ENCODE measurements around the gene LRP6. TPM values are rescaled to one million over a fixed set of nuclear protein-coding genes. Genes with fewer than 3 reads are reported as not detected.

Gene LRP6
- total and polyA plus RNA-seq, 2 experiments from 2014 or later: 29.1 to 73.8 TPM

DNA sequence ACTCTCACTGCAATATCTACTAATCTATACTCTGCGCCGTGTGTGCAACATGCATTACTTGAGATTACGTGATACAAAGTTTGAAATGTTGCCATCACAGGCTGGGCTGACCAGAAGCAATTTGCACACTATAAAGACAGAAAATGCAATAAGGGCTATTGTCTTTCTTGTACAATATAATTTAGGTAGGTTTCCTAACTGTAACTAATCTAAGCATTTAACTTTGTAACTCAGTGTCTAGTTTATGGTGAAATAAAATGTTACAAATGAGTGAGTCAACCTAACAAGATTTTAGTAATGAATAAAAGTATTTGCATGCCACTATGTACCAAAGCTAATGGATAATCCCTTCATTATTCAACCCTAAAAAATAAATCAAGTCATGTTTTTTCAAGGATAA is 57.8 kb downstream of the LRP6 start:
- no peaks in the 10 kb centered on the region for H3K36me3 Mint-ChIP-seq (ENCODE audit: low read depth)
- Histone ChIP-seq H4K20me1 (replicated peaks; ENCODE audit: insufficient read depth) (peaks cover 13% of the 10 kb centered on the region), H3K27ac (ENCODE audit: low read depth) (no peak overlapping the region), H3K9me2 (ENCODE audit: insufficient read depth) (no peaks in the 10 kb centered on the region), H3F3A (replicated peaks; ENCODE audit: low read depth) (no peaks in the 10 kb centered on the region), H3K79me2 (replicated peaks; ENCODE audit: insufficient read depth) (peaks cover 100% of the 10 kb centered on the region), H3K36me3 (ENCODE audit: insufficient read depth) (no peaks in the 10 kb centered on the region), H3K4me3 (no peak overlapping the region), H2AFZ (no peak overlapping the region), H3K27me3 (ENCODE audit: insufficient read depth) (no peaks in the 10 kb centered on the region), H3K4me2 (no peak overlapping the region), H3K4me1 (ENCODE audit: insufficient read depth) (peaks cover 2% of the 10 kb centered on the region; the same call in 1 of the 2 replicates)
- no peaks in the 10 kb centered on the region for H3K9me3 Mint-ChIP-seq
- no peaks in the 10 kb centered on the region for H3K27me3 Mint-ChIP-seq (ENCODE audit: insufficient read depth, low read depth, poor library complexity)
- no peak for DNase-seq (ENCODE audit: low spot score)
- TF ChIP-seq EZH2phosphoT487 (IDR thresholded peaks at IDR 0.05; ENCODE audit: unreplicated experiment) (no peak), JUNB (IDR thresholded peaks at IDR 0.05; ENCODE audit: unreplicated experiment) (no peak), STAT1 (IDR thresholded peaks at IDR 0.05; ENCODE audit: unreplicated experiment) (no peak), ZNF114 (CRISPR knock-in tag; IDR thresholded peaks at IDR 0.05) (no peak), CREB1 (CRISPR knock-in tag; IDR thresholded peaks at IDR 0.05; ENCODE audit: low read depth) (no peak), ZNF331 (CRISPR knock-in tag; IDR thresholded peaks at IDR 0.05; ENCODE audit: low read depth) (no peak), POLR2AphosphoS5 (IDR thresholded peaks at IDR 0.05; ENCODE audit: low read depth) (no peak)
- TF ChIP-seq, protein P1, sequence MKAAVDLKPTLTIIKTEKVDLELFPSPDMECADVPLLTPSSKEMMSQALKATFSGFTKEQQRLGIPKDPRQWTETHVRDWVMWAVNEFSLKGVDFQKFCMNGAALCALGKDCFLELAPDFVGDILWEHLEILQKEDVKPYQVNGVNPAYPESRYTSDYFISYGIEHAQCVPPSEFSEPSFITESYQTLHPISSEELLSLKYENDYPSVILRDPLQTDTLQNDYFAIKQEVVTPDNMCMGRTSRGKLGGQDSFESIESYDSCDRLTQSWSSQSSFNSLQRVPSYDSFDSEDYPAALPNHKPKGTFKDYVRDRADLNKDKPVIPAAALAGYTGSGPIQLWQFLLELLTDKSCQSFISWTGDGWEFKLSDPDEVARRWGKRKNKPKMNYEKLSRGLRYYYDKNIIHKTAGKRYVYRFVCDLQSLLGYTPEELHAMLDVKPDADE (IDR thresholded peaks at IDR 0.05): no peak
- TF ChIP-seq, protein P2, sequence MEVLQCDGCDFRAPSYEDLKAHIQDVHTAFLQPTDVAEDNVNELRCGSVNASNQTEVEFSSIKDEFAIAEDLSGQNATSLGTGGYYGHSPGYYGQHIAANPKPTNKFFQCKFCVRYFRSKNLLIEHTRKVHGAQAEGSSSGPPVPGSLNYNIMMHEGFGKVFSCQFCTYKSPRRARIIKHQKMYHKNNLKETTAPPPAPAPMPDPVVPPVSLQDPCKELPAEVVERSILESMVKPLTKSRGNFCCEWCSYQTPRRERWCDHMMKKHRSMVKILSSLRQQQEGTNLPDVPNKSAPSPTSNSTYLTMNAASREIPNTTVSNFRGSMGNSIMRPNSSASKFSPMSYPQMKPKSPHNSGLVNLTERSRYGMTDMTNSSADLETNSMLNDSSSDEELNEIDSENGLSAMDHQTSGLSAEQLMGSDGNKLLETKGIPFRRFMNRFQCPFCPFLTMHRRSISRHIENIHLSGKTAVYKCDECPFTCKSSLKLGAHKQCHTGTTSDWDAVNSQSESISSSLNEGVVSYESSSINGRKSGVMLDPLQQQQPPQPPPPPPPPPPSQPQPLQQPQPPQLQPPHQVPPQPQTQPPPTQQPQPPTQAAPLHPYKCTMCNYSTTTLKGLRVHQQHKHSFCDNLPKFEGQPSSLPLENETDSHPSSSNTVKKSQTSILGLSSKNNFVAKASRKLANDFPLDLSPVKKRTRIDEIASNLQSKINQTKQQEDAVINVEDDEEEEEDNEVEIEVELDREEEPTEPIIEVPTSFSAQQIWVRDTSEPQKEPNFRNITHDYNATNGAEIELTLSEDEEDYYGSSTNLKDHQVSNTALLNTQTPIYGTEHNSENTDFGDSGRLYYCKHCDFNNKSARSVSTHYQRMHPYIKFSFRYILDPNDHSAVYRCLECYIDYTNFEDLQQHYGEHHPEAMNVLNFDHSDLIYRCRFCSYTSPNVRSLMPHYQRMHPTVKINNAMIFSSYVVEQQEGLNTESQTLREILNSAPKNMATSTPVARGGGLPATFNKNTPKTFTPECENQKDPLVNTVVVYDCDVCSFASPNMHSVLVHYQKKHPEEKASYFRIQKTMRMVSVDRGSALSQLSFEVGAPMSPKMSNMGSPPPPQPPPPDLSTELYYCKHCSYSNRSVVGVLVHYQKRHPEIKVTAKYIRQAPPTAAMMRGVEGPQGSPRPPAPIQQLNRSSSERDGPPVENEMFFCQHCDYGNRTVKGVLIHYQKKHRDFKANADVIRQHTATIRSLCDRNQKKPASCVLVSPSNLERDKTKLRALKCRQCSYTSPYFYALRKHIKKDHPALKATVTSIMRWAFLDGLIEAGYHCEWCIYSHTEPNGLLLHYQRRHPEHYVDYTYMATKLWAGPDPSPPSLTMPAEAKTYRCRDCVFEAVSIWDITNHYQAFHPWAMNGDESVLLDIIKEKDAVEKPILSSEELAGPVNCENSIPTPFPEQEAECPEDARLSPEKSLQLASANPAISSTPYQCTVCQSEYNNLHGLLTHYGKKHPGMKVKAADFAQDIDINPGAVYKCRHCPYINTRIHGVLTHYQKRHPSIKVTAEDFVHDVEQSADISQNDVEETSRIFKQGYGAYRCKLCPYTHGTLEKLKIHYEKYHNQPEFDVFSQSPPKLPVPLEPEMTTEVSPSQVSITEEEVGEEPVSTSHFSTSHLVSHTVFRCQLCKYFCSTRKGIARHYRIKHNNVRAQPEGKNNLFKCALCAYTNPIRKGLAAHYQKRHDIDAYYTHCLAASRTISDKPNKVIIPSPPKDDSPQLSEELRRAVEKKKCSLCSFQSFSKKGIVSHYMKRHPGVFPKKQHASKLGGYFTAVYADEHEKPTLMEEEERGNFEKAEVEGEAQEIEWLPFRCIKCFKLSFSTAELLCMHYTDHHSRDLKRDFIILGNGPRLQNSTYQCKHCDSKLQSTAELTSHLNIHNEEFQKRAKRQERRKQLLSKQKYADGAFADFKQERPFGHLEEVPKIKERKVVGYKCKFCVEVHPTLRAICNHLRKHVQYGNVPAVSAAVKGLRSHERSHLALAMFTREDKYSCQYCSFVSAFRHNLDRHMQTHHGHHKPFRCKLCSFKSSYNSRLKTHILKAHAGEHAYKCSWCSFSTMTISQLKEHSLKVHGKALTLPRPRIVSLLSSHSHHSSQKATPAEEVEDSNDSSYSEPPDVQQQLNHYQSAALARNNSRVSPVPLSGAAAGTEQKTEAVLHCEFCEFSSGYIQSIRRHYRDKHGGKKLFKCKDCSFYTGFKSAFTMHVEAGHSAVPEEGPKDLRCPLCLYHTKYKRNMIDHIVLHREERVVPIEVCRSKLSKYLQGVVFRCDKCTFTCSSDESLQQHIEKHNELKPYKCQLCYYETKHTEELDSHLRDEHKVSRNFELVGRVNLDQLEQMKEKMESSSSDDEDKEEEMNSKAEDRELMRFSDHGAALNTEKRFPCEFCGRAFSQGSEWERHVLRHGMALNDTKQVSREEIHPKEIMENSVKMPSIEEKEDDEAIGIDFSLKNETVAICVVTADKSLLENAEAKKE (CRISPR knock-in tag; IDR thresholded peaks at IDR 0.05): no peak
- TF ChIP-seq, protein P3, sequence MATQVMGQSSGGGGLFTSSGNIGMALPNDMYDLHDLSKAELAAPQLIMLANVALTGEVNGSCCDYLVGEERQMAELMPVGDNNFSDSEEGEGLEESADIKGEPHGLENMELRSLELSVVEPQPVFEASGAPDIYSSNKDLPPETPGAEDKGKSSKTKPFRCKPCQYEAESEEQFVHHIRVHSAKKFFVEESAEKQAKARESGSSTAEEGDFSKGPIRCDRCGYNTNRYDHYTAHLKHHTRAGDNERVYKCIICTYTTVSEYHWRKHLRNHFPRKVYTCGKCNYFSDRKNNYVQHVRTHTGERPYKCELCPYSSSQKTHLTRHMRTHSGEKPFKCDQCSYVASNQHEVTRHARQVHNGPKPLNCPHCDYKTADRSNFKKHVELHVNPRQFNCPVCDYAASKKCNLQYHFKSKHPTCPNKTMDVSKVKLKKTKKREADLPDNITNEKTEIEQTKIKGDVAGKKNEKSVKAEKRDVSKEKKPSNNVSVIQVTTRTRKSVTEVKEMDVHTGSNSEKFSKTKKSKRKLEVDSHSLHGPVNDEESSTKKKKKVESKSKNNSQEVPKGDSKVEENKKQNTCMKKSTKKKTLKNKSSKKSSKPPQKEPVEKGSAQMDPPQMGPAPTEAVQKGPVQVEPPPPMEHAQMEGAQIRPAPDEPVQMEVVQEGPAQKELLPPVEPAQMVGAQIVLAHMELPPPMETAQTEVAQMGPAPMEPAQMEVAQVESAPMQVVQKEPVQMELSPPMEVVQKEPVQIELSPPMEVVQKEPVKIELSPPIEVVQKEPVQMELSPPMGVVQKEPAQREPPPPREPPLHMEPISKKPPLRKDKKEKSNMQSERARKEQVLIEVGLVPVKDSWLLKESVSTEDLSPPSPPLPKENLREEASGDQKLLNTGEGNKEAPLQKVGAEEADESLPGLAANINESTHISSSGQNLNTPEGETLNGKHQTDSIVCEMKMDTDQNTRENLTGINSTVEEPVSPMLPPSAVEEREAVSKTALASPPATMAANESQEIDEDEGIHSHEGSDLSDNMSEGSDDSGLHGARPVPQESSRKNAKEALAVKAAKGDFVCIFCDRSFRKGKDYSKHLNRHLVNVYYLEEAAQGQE (IDR thresholded peaks at IDR 0.05; ENCODE audit: unreplicated experiment): no peak
- H3K27ac Mint-ChIP-seq: no peak overlapping the region
- H3K4me3 Mint-ChIP-seq: no peak overlapping the region
- H3K4me1 Mint-ChIP-seq: peaks cover 21% of the 10 kb centered on the region; the same call in 2 of the 3 replicates
- ATAC-seq: no peak
